Activated CD8-positive, alpha-beta memory T cell treated with anti-CD3 and anti-CD28 coated beads for 4 hours (primary cell): ENCODE data around the gene KANTR.
"Not testable (repeated sequence)": the region's sequence is repeated elsewhere in the genome, so short reads cannot be mapped to it uniquely, and the experiment has no call there.

ENCODE experiments used
- DNase-seq, 2 donors: peaks; one replicate each; pipeline ENCODE4 v3.0.0-alpha.2; 2020; ENCODE audit warnings: low read depth in 2 of 2

Gene KANTR

DNA sequence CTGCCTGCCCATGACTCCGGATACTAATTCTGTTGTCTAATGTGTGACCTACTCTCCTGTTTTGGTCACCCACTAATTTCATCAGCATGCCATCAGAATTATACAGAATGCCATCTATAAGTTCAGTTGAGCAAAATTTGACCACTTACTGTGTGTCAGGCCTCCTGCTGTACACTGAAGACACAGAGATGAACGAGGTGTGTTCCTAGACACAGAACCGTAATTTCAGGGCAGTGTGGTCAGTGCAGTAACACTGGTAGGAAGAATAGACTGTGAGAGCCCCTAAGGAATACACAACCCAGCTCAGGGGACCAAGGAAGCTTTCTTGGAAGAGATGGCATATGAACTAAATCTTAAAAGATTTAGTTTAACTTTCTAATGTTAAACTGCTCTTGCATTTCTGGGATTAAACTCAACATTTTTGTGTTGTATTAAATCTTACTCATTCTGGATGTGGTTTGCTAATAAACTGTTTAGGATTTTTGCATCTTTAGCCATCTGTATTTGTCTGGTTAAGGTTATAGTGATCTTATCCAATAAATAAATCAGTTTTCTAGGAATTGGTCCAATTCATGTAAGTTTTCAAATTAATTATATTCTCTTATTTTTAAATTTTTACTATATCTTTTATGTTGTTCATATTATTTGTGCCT, 34.3 kb downstream of the KANTR start:
- DNase-seq, result no peak

DNA sequence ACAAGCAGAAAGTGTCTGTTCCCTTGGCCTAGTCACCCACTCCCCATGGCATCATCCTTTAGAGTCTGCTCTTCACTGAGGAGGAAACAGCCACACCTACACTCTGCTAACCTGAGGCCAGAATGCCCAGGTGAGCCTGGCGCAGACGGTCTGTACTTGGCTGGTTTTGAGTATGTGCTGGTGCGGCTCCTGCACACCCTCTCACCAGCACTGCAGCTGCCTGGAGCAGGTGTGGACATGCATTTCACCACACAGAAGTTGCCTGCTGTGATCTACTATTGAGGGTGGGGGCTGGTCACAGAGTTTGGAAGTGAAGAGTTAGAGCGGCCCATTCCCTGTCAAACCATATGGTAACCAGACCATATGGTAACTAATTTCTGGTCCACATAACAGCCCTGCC, 39.5 kb downstream of the KANTR start:
- no peak for DNase-seq

DNA sequence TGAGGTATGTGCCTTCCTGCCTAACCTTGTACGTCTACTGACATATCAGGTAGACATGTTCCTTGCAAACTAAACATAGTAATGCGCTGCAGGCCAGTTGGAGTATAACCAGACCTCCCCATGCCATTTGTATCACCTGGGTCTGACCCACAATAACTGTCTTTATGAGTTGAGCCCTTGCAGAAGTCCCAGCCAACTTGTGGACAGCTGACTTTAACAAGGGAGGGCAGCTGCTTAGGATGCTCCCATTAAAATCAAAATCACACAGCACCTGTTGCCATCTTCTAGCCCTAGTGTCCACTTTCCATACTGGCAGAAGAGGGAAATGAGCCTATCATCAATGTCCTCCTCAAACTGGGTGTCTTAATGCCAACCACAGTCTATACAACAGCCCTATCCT, 41.6 kb downstream of the KANTR start:
- DNase-seq, result no peak

DNA sequence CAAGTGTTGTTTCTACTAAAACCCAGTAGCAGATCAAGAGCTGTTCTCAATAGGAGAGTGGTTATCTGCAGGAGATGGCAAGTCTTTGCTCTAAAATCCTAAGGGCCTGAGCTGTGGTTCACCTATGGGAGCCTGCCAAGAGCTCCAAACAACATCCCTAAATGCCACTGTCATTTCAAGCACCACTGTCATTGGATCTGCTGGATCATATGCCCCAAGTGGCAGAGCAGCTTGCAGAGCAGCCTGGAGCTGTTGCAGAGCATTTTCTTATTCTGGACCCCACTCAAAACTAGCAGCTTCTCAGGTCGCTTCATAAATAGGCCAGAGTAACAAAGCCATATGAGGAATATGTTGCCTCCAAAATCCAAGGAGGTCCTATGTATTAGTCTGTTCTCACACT, 59.6 kb downstream of the KANTR start:
- no peak for DNase-seq

DNA sequence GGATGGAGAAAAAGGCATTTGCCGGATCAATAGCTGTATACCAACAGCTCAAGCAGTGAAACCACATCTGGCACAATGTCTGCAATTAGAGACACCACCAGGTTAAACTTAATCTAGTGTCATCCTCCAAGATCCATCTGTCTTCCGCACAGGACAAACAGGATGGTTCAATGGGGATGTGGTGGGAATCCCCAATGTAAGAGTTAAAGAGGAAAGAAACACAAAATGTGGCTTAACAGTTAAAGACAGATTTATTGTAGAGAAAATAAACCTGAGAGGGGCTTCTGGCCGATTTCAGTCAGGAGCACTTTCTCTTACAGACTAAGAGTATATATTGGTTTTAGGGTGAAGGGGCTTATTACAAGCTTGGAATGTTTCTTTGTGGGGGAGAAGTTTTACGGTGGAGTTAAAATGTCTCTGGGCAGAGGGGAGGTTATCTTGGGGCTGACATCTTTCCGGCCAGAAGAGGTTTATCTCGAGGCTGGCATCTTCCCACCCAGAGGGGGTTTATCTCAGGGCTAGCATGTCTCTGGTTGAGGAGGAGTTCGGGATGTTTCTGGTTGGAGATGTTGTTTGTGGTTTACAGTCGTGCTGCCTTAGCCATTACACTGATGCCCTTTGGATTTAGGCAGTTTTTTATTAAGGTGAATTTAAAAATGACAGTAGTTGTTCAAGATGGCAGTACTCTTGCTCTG, 61.7 kb downstream of the KANTR start:
- DNase-seq, result no peak

DNA sequence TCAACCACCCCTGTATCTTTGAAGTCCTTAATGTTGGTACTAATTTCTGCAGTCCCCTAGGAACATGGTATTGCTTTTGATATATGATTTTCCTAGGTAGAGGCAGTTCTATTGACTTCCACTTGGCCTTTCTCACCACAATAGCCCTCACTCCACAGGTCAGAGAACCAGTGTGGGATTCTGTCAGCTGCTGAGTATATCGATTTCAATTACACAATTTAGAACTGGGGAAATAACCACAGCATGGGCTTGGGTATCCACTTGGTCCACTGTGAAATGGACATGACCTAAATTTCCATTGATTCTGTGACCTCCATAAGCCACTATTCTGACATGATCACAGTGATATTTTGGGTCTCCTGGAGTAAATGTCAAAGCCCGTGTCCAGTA, 62.3 kb downstream of the KANTR start:
- DNase-seq, result no peak

DNA sequence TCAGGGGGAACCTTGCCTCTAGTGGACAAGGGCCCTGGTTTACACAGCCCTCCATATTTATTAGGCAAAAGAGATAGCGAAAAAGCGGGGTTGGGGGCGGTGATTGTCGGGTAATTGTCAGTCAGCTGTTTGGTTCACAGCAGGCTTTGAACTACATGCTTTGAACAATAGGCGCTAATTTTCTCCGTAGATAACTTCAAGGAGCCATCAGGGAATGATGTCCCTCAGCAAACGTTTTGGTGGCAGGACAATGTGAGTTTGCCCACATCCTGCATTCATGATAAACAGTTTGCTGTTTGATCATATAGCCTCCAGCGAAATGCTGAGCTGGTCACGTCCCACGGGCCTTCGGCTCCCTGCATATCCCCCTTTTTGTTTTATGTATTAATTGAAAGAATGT, 65.2 kb downstream of the KANTR start:
- DNase-seq, result no peak

DNA sequence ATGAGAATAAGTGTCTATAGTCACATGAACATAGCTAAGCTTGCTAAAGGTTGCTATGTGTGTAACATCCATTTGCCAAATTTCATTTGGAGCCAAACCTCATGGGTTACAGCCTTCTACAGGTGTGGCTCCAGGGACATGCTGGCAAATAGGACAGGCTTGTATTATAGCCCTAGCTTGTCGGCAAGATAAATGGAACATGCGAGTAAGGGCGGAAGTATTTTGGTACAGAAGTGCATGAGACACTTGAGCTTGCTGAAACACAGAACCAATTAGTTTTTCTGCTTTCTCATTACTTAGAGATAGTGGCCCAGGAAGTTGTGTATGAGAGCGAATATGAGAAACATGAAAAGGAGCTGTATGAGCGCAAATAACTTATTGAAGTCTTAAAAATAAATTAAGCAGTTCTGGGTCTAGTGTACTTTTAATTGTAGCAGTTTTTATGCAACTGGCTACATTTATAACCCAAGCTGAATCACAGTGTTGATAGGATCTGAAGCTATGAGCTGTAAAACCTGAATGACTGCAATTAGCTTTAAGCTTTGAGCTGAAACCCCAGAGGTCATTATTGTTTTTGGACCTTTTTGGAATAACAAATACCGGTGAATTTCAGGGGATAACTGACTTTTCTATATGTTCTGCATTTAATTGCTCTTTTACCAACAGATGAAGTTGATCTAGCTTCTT, 66.5 kb downstream of the KANTR start:
- no peak for DNase-seq

DNA sequence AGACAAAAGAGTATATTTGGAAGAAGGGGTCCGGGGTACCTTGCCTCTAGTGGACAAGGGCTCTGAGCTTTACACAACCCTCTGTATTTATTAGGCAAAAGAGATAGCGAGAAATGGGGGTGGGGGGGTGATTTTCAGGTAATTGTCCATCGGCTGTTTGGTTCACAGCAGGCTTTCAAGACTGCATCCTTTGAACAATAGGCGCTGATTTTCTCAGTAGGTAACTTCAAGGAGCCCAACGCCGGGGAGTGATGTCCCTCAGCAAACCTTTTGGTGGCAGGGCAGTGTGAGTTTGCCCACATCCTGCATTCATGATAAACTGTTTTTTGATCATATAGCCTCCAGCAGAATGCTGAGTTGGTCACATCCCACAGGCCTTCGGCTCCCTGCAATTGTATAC, 69.5 kb downstream of the KANTR start:
- no peak for DNase-seq

DNA sequence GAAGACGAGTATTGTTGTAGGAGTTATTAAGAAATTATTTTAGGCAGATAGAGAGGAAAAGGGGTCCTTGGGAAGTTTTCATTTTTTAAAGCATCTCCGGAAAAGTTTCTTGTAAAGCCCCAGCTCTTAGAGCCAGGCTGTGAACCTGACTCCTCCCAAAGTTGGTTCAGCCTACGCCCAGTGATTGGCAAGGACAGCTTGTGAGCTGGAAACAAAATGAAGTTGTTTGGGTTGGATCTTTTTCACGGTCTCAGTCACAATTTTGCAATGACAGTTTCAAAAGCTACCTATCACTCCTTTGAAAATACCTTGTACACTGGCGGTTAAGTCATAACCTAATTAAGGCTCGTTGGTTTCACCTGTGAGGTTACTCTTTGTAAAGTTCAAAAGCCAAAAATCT, 70.6 kb downstream of the KANTR start:
- DNase-seq, result not testable (repeated sequence)

DNA sequence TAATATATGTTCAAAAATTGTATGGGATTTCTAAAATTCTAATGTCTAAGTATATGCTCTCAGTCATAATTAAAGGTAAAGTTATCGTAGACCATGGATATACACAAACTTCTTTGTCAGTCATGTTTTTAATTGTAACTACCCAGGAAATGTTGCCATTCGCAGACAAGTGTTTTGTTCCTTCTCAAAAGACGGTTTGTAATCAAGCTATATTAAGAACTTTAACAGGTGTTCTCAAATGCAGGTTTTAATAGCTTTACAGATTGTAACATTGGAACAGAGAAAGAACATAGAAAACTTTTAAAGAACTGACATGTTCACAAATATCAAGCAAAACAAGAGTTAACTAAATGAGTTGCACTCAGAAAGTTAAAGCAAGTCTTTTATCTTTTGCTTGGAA, 72.2 kb downstream of the KANTR start:
- DNase-seq, result no peak

DNA sequence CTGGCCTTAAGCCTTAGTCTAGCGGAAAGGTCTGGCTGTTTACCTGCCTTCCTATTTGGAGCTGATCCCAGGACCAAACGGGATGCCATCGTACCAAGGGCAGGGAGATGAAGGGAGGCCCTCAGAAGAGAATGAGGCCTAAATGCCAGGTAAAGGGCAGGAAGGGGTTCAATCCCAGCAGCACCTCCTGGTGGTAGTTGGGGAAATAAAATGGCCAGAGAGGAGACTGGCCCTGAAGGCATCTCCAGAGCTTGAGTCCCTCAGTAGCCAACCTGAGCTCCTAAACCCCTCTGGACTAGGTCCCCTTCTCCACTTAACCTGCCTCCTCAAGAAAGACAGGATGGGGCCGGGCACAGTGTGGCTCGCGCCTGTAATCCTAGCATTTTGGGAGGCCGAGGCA, 77.4 kb downstream of the KANTR start:
- DNase-seq, result no peak
